ENCODE data around the gene CTNNA1. TPM values are rescaled to one million over a fixed set of nuclear protein-coding genes. Genes with fewer than 3 reads are reported as not detected.

CTNNA1 gene
- polyA plus RNA-seq, 1 of the 3 experiments (the other 2 are of a cell fraction) = 130 TPM

GRCh38 chr5:138950421-138951031 lies 197.3 kb downstream of the CTNNA1 start:
- POLR2A ChIA-PET = interaction anchor here (0.6 to 1.5 kb wide), 5 partner anchors 18 to 343 kb away, joined by 3 to 4 read pairs (median 3); partner anchors contain the start of genes MATR3 and SIL1
- H3F3A ChIP-seq (replicated peaks; ENCODE audit: insufficient read depth) = no peaks in the 10 kb centered on the region
- H2AFZ ChIP-seq (ENCODE audit: low read depth) = no peak overlapping the region
- no peaks in the 10 kb centered on the region for H4K20me1 ChIP-seq (ENCODE audit: insufficient read depth)
- 82% methylated on average over 14 of the region's 14 CpGs for WGBS (ENCODE audit: low lambda C conversion rate)
- peak overlapping the region in 1 of 2 experiments; percentile 98; a peak in 2 of 4 replicates for H3K27ac ChIP-seq (ENCODE audit: low read depth in 2 of 2, low read length in 1 of 2)
- H3K4me1 ChIP-seq (ENCODE audit: control insufficient read depth in 1 of 2, insufficient read depth in 2 of 2, low read depth in 1 of 2, low read length in 1 of 2) = peaks cover 16 to 100% of the 10 kb centered on the region in 2 experiments; a peak in 3 of 4 replicates
- CTCF ChIA-PET = interaction anchor here (0.9 to 2.9 kb wide), 7 partner anchors 17 to 312 kb away, joined by 3 to 10 read pairs (median 5); no protein-coding TSS in a partner anchor
- H3K79me2 ChIP-seq (ENCODE audit: insufficient read depth) = no peaks in the 10 kb centered on the region
- no peak overlapping the region for H3K9ac ChIP-seq
- no peaks in the 10 kb centered on the region for H3K9me2 ChIP-seq
- H3K36me3 ChIP-seq (replicated peaks in 1 of 2; ENCODE audit: control insufficient read depth in 1 of 2, insufficient read depth in 2 of 2, low read length in 1 of 2) = peaks cover 0 to 3% of the 10 kb centered on the region in 2 experiments
- no peak overlapping the region for H3K4me3 ChIP-seq (ENCODE audit: low read depth in 2 of 2, low read length in 1 of 2)
- no peaks in the 10 kb centered on the region for H3K27me3 ChIP-seq (ENCODE audit: insufficient read depth)
- no peak overlapping the region for H3K4me2 ChIP-seq
- DNase-seq = no peak
- H3K9me3 ChIP-seq = no peaks in the 10 kb centered on the region
- TF ChIP-seq EP300 (IDR thresholded peaks at IDR 0.05; ENCODE audit: borderline replicate concordance in 1 of 2, low read depth in 1 of 2, low read length in 1 of 2) (no peak), NRF1 (IDR thresholded peaks at IDR 0.05; ENCODE audit: low read depth, low read length) (no peak), JUND (IDR thresholded peaks at IDR 0.05) (no peak), FOXM1 (IDR thresholded peaks at IDR 0.05; ENCODE audit: low read depth) (no peak), IRF3 (IDR thresholded peaks at IDR 0.05; ENCODE audit: low read depth, low read length) (no peak), SMC3 (IDR thresholded peaks at IDR 0.05; ENCODE audit: low read depth, low read length) (no peak), MXI1 (IDR thresholded peaks at IDR 0.05; ENCODE audit: low read depth, low read length) (peak; percentile 12; the same call in 1 of the 2 replicates)

- Histone ChIP-seq H3K4me3 (ENCODE audit: low read depth in 2 of 2, low read length in 1 of 2) (no peak overlapping the region), H2AFZ (ENCODE audit: low read depth) (no peak overlapping the region), H4K20me1 (ENCODE audit: insufficient read depth) (no peaks in the 10 kb centered on the region), H3K4me1 (ENCODE audit: control insufficient read depth in 1 of 2, insufficient read depth in 2 of 2, low read depth in 1 of 2, low read length in 1 of 2) (peaks cover 16 to 98% of the 10 kb centered on the region in 2 experiments; a peak in 3 of 4 replicates), H3K27me3 (ENCODE audit: insufficient read depth) (no peaks in the 10 kb centered on the region), H3K9me3 (no peaks in the 10 kb centered on the region), H3K36me3 (replicated peaks in 1 of 2; ENCODE audit: control insufficient read depth in 1 of 2, insufficient read depth in 2 of 2, low read length in 1 of 2) (peaks cover 0 to 3% of the 10 kb centered on the region in 2 experiments), H3K4me2 (no peak overlapping the region), H3K9me2 (no peaks in the 10 kb centered on the region), H3F3A (replicated peaks; ENCODE audit: insufficient read depth) (no peaks in the 10 kb centered on the region), H3K27ac (ENCODE audit: low read depth in 2 of 2, low read length in 1 of 2) (peak overlapping the region in 1 of 2 experiments; percentile 98; a peak in 2 of 4 replicates), H3K9ac (no peak overlapping the region), H3K79me2 (ENCODE audit: insufficient read depth) (no peaks in the 10 kb centered on the region)
- POLR2A ChIA-PET = interaction anchor here (1.2 to 1.5 kb wide), 2 partner anchors 17 to 197 kb away, joined by 3 to 4 read pairs; no protein-coding TSS in a partner anchor
- 97% methylated on average over 12 of the region's 18 CpGs for WGBS (ENCODE audit: low lambda C conversion rate)
- CTCF ChIA-PET = interaction anchor here (0.9 to 2.9 kb wide), 5 partner anchors 16 to 311 kb away, joined by 3 to 10 read pairs (median 6); no protein-coding TSS in a partner anchor
- DNase-seq = no peak
- no peak for TF ChIP-seq MAX (IDR thresholded peaks at IDR 0.05; ENCODE audit: low read depth)
- TF ChIP-seq NRF1 (IDR thresholded peaks at IDR 0.05; ENCODE audit: low read depth, low read length) = no peak
- no peak for TF ChIP-seq GABPA (IDR thresholded peaks at IDR 0.05; ENCODE audit: low read depth)
These were observed 198.1 kb downstream of the CTNNA1 start for GRCh38 chr5:138951091-138951985.

All from SK-N-SH (cell line).